ENCODE measurements around the gene NAA10. TPM values are rescaled to one million over a fixed set of nuclear protein-coding genes. Genes with fewer than 3 reads are reported as not detected.
A peak's percentile ranks its signal among the peaks of the same experiment; 100 is the strongest.

The NAA10 gene
- total and polyA plus RNA-seq, 10 donors = 56.4 to 174 (median 87.8) TPM

- peaks cover 8 to 86% (median 80%) of the 10 kb centered on the region in 6 donors for H3K36me3 ChIP-seq
- peak; percentile 71 for DNase-seq
- H3K27ac ChIP-seq = no peak overlapping the region
- no peaks in the 10 kb centered on the region for H3K27me3 ChIP-seq (replicated peaks in 1 of 7)
- intact Hi-C loops (cut with DNase I; ENCODE audit: low total_unique reads) = no loop called here
- no peak for TF ChIP-seq CTCF (IDR thresholded peaks at IDR 0.05 in 8 of 11, conservative IDR thresholded peaks at IDR 0.05 in 3 of 11)
- no peaks in the 10 kb centered on the region for H3K9me3 ChIP-seq
- peaks cover 6 to 30% (median 15%) of the 10 kb centered on the region in 6 donors for H3K4me1 ChIP-seq
- no peak overlapping the region for H3K4me3 ChIP-seq
- 91 to 99% (median 94%) methylated on average over 11 of the region's 11 CpGs; no CpG with 5 or more reads in 1 of the 5 donors for WGBS, 5 donors
Measured at GRCh38 chrX:153961292-153961691, 26.5 kb upstream of the NAA10 start.

DNA sequence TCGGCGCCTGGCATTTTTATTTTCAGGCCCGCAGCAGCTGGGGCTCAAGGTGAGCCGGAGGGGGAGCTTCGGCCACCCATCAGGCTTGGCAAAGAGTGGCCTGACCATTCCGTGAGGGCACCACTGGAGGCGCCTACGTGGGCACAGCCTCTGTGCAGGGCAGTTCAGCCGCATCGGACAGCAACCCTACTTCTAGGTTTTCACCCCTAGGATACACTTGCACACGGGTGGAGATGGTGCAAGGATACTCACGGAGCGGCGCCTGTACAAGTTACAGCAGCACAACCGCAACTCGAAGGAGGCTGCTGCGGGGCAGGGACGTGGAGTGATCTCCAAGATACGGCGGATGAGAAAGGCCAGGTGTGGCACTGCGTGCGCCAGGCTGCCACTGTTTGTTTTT lies 25.9 kb upstream of the NAA10 start:
- TF ChIP-seq POLR2AphosphoS5 (IDR thresholded peaks at IDR 0.05) (no peak), POLR2A (IDR thresholded peaks at IDR 0.05) (no peak), CTCF (IDR thresholded peaks at IDR 0.05 in 8 of 11, conservative IDR thresholded peaks at IDR 0.05 in 3 of 11) (no peak)
- H3K27ac ChIP-seq = no peak overlapping the region
- no peaks in the 10 kb centered on the region for H3K27me3 ChIP-seq (replicated peaks in 1 of 7)
- intact Hi-C loops (cut with DNase I; ENCODE audit: low total_unique reads) = no loop called here
- H3K4me3 ChIP-seq = no peak overlapping the region
- WGBS, 5 donors = 95 to 97% (median 96%) methylated on average over 19 to 22 of the region's 22 CpGs
- H3K9me3 ChIP-seq = no peaks in the 10 kb centered on the region
- H3K36me3 ChIP-seq = peaks cover 8 to 92% (median 85%) of the 10 kb centered on the region in 6 donors
- DNase-seq = peak; percentile 75
- H3K4me1 ChIP-seq = peaks cover 2 to 25% (median 10%) of the 10 kb centered on the region in 6 donors

GRCh38 chrX:153960077-153960476 lies 25.2 kb upstream of the NAA10 start:
- 92 to 98% (median 96%) methylated on average over 7 to 16 of the region's 16 CpGs for WGBS, 5 donors
- Histone ChIP-seq H3K27ac (no peak overlapping the region), H3K4me1 (peaks cover 0 to 18% (median 3%) of the 10 kb centered on the region in 6 donors), H3K4me3 (no peak overlapping the region), H3K36me3 (peaks cover 8 to 99% (median 89%) of the 10 kb centered on the region in 6 donors), H3K27me3 (replicated peaks in 1 of 7) (no peaks in the 10 kb centered on the region), H3K9me3 (no peaks in the 10 kb centered on the region)
- DNase-seq = peak; percentile 71
- intact Hi-C loops (cut with DNase I; ENCODE audit: low total_unique reads) = no loop called here
- TF ChIP-seq POLR2AphosphoS5 (IDR thresholded peaks at IDR 0.05) = no peak
- no peak for TF ChIP-seq CTCF (IDR thresholded peaks at IDR 0.05 in 8 of 11, conservative IDR thresholded peaks at IDR 0.05 in 3 of 11)
- TF ChIP-seq POLR2A (IDR thresholded peaks at IDR 0.05) = no peak

DNA sequence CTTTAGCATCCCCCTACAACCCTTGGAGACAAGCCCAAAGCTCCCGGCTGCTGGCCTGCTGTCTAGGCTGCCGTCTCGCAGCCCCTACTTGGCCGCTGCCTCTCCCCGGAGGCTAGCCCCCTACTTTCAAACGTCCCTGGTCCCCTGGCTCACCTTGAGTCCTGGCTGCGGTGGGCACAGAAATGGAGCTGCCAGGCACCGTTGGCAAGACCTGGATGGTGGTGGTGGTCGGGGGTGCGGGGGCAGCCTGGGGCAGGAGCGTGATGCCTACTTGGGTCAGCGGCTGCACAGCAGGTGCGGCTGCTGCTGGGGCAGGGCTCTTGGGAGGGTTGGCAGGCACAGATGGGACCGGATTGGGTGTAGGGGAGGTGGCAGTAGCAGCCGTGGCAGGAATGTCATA lies 24.8 kb upstream of the NAA10 start:
- no peak overlapping the region for H3K27ac ChIP-seq
- peaks cover 8 to 100% (median 93%) of the 10 kb centered on the region in 6 donors for H3K36me3 ChIP-seq
- WGBS, 5 donors = 88 to 100% (median 95%) methylated on average over 8 to 15 of the region's 15 CpGs
- peaks cover 0 to 14% (median 0%) of the 10 kb centered on the region in 6 donors for H3K4me1 ChIP-seq
- no peak for DNase-seq
- no peak overlapping the region for H3K4me3 ChIP-seq
- no peaks in the 10 kb centered on the region for H3K27me3 ChIP-seq (replicated peaks in 1 of 7)
- no peaks in the 10 kb centered on the region for H3K9me3 ChIP-seq
- intact Hi-C loops (cut with DNase I; ENCODE audit: low total_unique reads) = no loop called here
- TF ChIP-seq POLR2AphosphoS5 (IDR thresholded peaks at IDR 0.05) = peak in 1 of 3 donors; percentile 32
- TF ChIP-seq CTCF (IDR thresholded peaks at IDR 0.05 in 8 of 11, conservative IDR thresholded peaks at IDR 0.05 in 3 of 11) = no peak
- TF ChIP-seq POLR2A (IDR thresholded peaks at IDR 0.05) = no peak

Measured in spleen (tissue), 11 donors.